Colonic mucosa (tissue), 4 donors: ENCODE data around the gene SMU1. TPM values are rescaled to one million over a fixed set of nuclear protein-coding genes. Genes with fewer than 3 reads are reported as not detected.
A peak's percentile ranks its signal among the peaks of the same experiment; 100 is the strongest.

Experiments used
- DNase-seq: peaks from one replicate; pipeline ENCODE4 v3.0.0-alpha.2; 2020
- H3K27ac ChIP-seq: fragments of 200-600 bp; one replicate; pipeline ENCODE4 v1.8.0; 2021
- H3K27me3 ChIP-seq: fragments of 200-600 bp; one replicate; pipeline ENCODE4 v1.8.0; 2021
- H3K36me3 ChIP-seq: fragments of 200-600 bp; one replicate; pipeline ENCODE4 v1.8.0; 2021
- H3K4me1 ChIP-seq: fragments of 200-600 bp; one replicate; pipeline ENCODE4 v1.8.0; 2021; ENCODE audit warnings: mild to moderate bottlenecking
- H3K4me3 ChIP-seq: fragments of 200-600 bp; one replicate; pipeline ENCODE4 v1.8.0; 2021
- H3K9ac ChIP-seq, 2 donors: one replicate each; pipeline ENCODE4 v1.7.0; 2013; ENCODE audit warnings: control low read depth in 2 of 2, low read depth in 2 of 2, low read length in 2 of 2
- H3K9me3 ChIP-seq: fragments of 200-600 bp; one replicate; pipeline ENCODE4 v1.8.0; 2021
- CTCF ChIP-seq: fragments of 200-600 bp; IDR thresholded peaks from one replicate; pipeline ENCODE4 v1.8.0; 2022; ENCODE audit warnings: antibody characterized with exemption, mild to moderate bottlenecking
- intact Hi-C: fragments of 100-400 bp; cut with DNase I; formaldehyde crosslinking; loops from one replicate; pipeline ENCODE4 v1.14.1; 2022
- total RNA-seq, 2 donors: library from RNA; stranded (reverse); fragmentation: NEBNext Ultra II Directional in 1 of 2; extraction: Animal tissue kit (Norgen Biotek cat#: 25700) in 1 of 2; gene quantifications; one replicate each; pipeline ENCODE4 v1.2.1, GENCODE V29; 2021
- donor health status: healthy.
- donor health status: DM: no; HTN: no; CAD: no.
- donor health status: DM: no; HTN: no; CAD: no.

SMU1 gene
- 10 to 100 TPM; 17.4 to 18.7 TPM for total RNA-seq

- Histone ChIP-seq H3K9ac (peak within 1 kb of the TSS; percentile 94 to 98), H3K27me3 (no peaks in the 10 kb centered on the region), H3K27ac (peak within 1 kb of the TSS; percentile 86), H3K4me3 (peak within 1 kb of the TSS; percentile 78), H3K36me3 (no peaks in the 10 kb centered on the region), H3K9me3 (no peaks in the 10 kb centered on the region), H3K4me1 (no peaks in the 10 kb centered on the region)
- intact Hi-C loops = no loop called here
- peak; percentile 97 for DNase-seq
- TF ChIP-seq CTCF = no peak
Observed at GRCh38 chr9:33076046-33077004, at the start of gene SMU1. SMU1 (minus strand) TSS chr9:33076674; CDS start chr9:33076608, 66 bp downstream.

GRCh38 chr9:33125461-33125860 lies 49.0 kb upstream of the SMU1 start:
- H3K9me3 ChIP-seq = no peaks in the 10 kb centered on the region
- H3K27me3 ChIP-seq = no peaks in the 10 kb centered on the region
- H3K9ac ChIP-seq = no peak overlapping the region
- no peak overlapping the region for H3K4me3 ChIP-seq
- no peak overlapping the region for H3K27ac ChIP-seq
- no peaks in the 10 kb centered on the region for H3K36me3 ChIP-seq
- TF ChIP-seq CTCF = no peak
- H3K4me1 ChIP-seq = peaks cover 15% of the 10 kb centered on the region
- DNase-seq = no peak
- intact Hi-C loops = no loop called here

GRCh38 chr9:33124751-33125381 lies 48.4 kb upstream of the SMU1 start:
- Histone ChIP-seq H3K36me3 (no peaks in the 10 kb centered on the region), H3K9ac (no peak overlapping the region), H3K4me3 (no peak overlapping the region), H3K27me3 (no peaks in the 10 kb centered on the region), H3K4me1 (peaks cover 11% of the 10 kb centered on the region), H3K27ac (no peak overlapping the region), H3K9me3 (no peaks in the 10 kb centered on the region)
- no peak for DNase-seq
- TF ChIP-seq CTCF = no peak
- intact Hi-C loops = no loop called here

- Histone ChIP-seq H3K27me3 (no peaks in the 10 kb centered on the region), H3K4me3 (no peak overlapping the region), H3K9ac (no peak overlapping the region), H3K9me3 (no peaks in the 10 kb centered on the region), H3K27ac (no peak overlapping the region), H3K4me1 (peaks cover 2% of the 10 kb centered on the region), H3K36me3 (no peaks in the 10 kb centered on the region)
- intact Hi-C loops = no loop called here
- DNase-seq = no peak
- no peak for TF ChIP-seq CTCF
Observed at GRCh38 chr9:33124046-33124445, 47.6 kb upstream of the SMU1 start.

GRCh38 chr9:33123407-33124031 lies 47.0 kb upstream of the SMU1 start:
- TF ChIP-seq CTCF = no peak
- no peaks in the 10 kb centered on the region for H3K27me3 ChIP-seq
- H3K4me3 ChIP-seq = no peak overlapping the region
- H3K9ac ChIP-seq = no peak overlapping the region
- H3K27ac ChIP-seq = no peak overlapping the region
- no peak for DNase-seq
- H3K36me3 ChIP-seq = no peaks in the 10 kb centered on the region
- H3K9me3 ChIP-seq = no peaks in the 10 kb centered on the region
- intact Hi-C loops = no loop called here
- H3K4me1 ChIP-seq = no peaks in the 10 kb centered on the region
